Fibroblast of lung (primary cell): Measurements from ENCODE around the gene RASSF10.

ENCODE experiments used
- CTCF ChIP-seq, 2 donors: IDR thresholded peaks in 1 of 2; conservative IDR thresholded peaks in 1 of 2; 1 replicate in 1 of 2; 2 replicates in 1 of 2; pipeline ENCODE4 v1.5.1; 2011 to 2012; ENCODE audit warnings: low read length in 2 of 2, control low read depth in 1 of 2, inconsistent platforms in 1 of 2, low read depth in 1 of 2, mild to moderate bottlenecking in 1 of 2
- EZH2 ChIP-seq: IDR thresholded peaks from 2 replicates; pipeline ENCODE4 v1.5.1; 2012; ENCODE audit warnings: low read length, control low read depth, mild to moderate bottlenecking; ENCODE audit errors: missing control alignments

GRCh38 chr11:12963792-12964536 lies 45.2 kb upstream of the RASSF10 start:
- TF ChIP-seq EZH2 (no peak), CTCF (conservative IDR thresholded peaks at IDR 0.05 in 1 of 2, IDR thresholded peaks at IDR 0.05 in 1 of 2; ENCODE audit: low read depth in 1 of 2, low read length in 2 of 2) (peak; percentile 70 to 94)
